ENCODE data around the gene ZNF124.
"Not testable (repeated sequence)": the region's sequence is repeated elsewhere in the genome, so short reads cannot be mapped to it uniquely, and the experiment has no call there.

The ZNF124 gene

GRCh38 chr1:247193958-247194357, 22.1 kb upstream of the ZNF124 start:
- TF ChIP-seq JUND (IDR thresholded peaks at IDR 0.05; ENCODE audit: low read depth) = no peak
- no peak for DNase-seq (ENCODE audit: low read depth in 1 of 2, low spot score in 1 of 2)
- in situ Hi-C loops (cut with HindIII; ENCODE audit: low pct_unique_long_range_greater_than_20kb, low sequenced_read_pairs) = no loop called here

- in situ Hi-C loops (cut with HindIII; ENCODE audit: low pct_unique_long_range_greater_than_20kb, low sequenced_read_pairs) = no loop called here
- DNase-seq (ENCODE audit: low read depth in 1 of 2, low spot score in 1 of 2) = no peak
- no peak for TF ChIP-seq JUND (IDR thresholded peaks at IDR 0.05; ENCODE audit: low read depth)
Measured at GRCh38 chr1:247189981-247190798, 18.4 kb upstream of the ZNF124 start.

- in situ Hi-C loops (cut with HindIII; ENCODE audit: low pct_unique_long_range_greater_than_20kb, low sequenced_read_pairs) = no loop called here
- no peak for DNase-seq (ENCODE audit: low read depth in 1 of 2, low spot score in 1 of 2)
- no peak for TF ChIP-seq JUND (IDR thresholded peaks at IDR 0.05; ENCODE audit: low read depth)
Measured at GRCh38 chr1:247185667-247186066, 13.8 kb upstream of the ZNF124 start.

- DNase-seq (ENCODE audit: low read depth in 1 of 2, low spot score in 1 of 2) = no peak
- no peak for TF ChIP-seq JUND (IDR thresholded peaks at IDR 0.05; ENCODE audit: low read depth)
- in situ Hi-C loops (cut with HindIII; ENCODE audit: low pct_unique_long_range_greater_than_20kb, low sequenced_read_pairs) = no loop called here
Measured at GRCh38 chr1:247184254-247184653, 12.4 kb upstream of the ZNF124 start.

- DNase-seq (ENCODE audit: low read depth in 1 of 2, low spot score in 1 of 2) = no peak
- TF ChIP-seq JUND (IDR thresholded peaks at IDR 0.05; ENCODE audit: low read depth) = no peak
- in situ Hi-C loops (cut with HindIII; ENCODE audit: low pct_unique_long_range_greater_than_20kb, low sequenced_read_pairs) = no loop called here
Measured at GRCh38 chr1:247182994-247183393, 11.2 kb upstream of the ZNF124 start.

- no peak for DNase-seq (ENCODE audit: low read depth in 1 of 2, low spot score in 1 of 2)
- no peak for TF ChIP-seq JUND (IDR thresholded peaks at IDR 0.05; ENCODE audit: low read depth)
- in situ Hi-C loops (cut with HindIII; ENCODE audit: low pct_unique_long_range_greater_than_20kb, low sequenced_read_pairs) = no loop called here
Measured at GRCh38 chr1:247180581-247180980, 8.8 kb upstream of the ZNF124 start.

- DNase-seq (ENCODE audit: low read depth in 1 of 2, low spot score in 1 of 2) = no peak
- in situ Hi-C loops (cut with HindIII; ENCODE audit: low pct_unique_long_range_greater_than_20kb, low sequenced_read_pairs) = no loop called here
- no peak for TF ChIP-seq JUND (IDR thresholded peaks at IDR 0.05; ENCODE audit: low read depth)
Measured at GRCh38 chr1:247177755-247178154, 5.9 kb upstream of the ZNF124 start.

GRCh38 chr1:247175458-247175857, 3.6 kb upstream of the ZNF124 start:
- TF ChIP-seq JUND (IDR thresholded peaks at IDR 0.05; ENCODE audit: low read depth) = no peak
- in situ Hi-C loops (cut with HindIII; ENCODE audit: low pct_unique_long_range_greater_than_20kb, low sequenced_read_pairs) = no loop called here
- no peak for DNase-seq (ENCODE audit: low read depth in 1 of 2, low spot score in 1 of 2)

- in situ Hi-C loops (cut with HindIII; ENCODE audit: low pct_unique_long_range_greater_than_20kb, low sequenced_read_pairs) = no loop called here
- DNase-seq (ENCODE audit: low read depth in 1 of 2, low spot score in 1 of 2) = no peak
- TF ChIP-seq JUND (IDR thresholded peaks at IDR 0.05; ENCODE audit: low read depth) = no peak
Measured at GRCh38 chr1:247173431-247173830, 1.6 kb upstream of the ZNF124 start.

- in situ Hi-C loops (cut with HindIII; ENCODE audit: low pct_unique_long_range_greater_than_20kb, low sequenced_read_pairs) = no loop called here
- TF ChIP-seq JUND (IDR thresholded peaks at IDR 0.05; ENCODE audit: low read depth) = no peak
- no peak for DNase-seq (ENCODE audit: low read depth in 1 of 2, low spot score in 1 of 2)
Measured at GRCh38 chr1:247172996-247173395, 1.2 kb upstream of the ZNF124 start.

- in situ Hi-C loops (cut with HindIII; ENCODE audit: low pct_unique_long_range_greater_than_20kb, low sequenced_read_pairs); DNase-seq (ENCODE audit: low read depth in 1 of 2, low spot score in 1 of 2): not testable (repeated sequence)
Measured at GRCh38 chr1:247171443-247171842, 377 bp downstream of the ZNF124 start.

GRCh38 chr1:247165674-247166073, 6.1 kb downstream of the ZNF124 start:
- in situ Hi-C loops (cut with HindIII; ENCODE audit: low pct_unique_long_range_greater_than_20kb, low sequenced_read_pairs) = no loop called here
- TF ChIP-seq JUND (IDR thresholded peaks at IDR 0.05; ENCODE audit: low read depth) = no peak
- no peak for DNase-seq (ENCODE audit: low read depth in 1 of 2, low spot score in 1 of 2)

- no peak for TF ChIP-seq JUND (IDR thresholded peaks at IDR 0.05; ENCODE audit: low read depth)
- in situ Hi-C loops (cut with HindIII; ENCODE audit: low pct_unique_long_range_greater_than_20kb, low sequenced_read_pairs) = no loop called here
- DNase-seq (ENCODE audit: low read depth in 1 of 2, low spot score in 1 of 2) = no peak
Measured at GRCh38 chr1:247164694-247165093, 7.1 kb downstream of the ZNF124 start.

GRCh38 chr1:247156787-247157232, 15.0 kb downstream of the ZNF124 start:
- no peak for TF ChIP-seq JUND (IDR thresholded peaks at IDR 0.05; ENCODE audit: low read depth)
- DNase-seq (ENCODE audit: low read depth in 1 of 2, low spot score in 1 of 2) = no peak
- in situ Hi-C loops (cut with HindIII; ENCODE audit: low pct_unique_long_range_greater_than_20kb, low sequenced_read_pairs) = no loop called here
